Measurements from ENCODE around the gene MECR. TPM values are rescaled to one million over a fixed set of nuclear protein-coding genes. Genes with fewer than 3 reads are reported as not detected.

The MECR gene
- total RNA-seq, 1 experiment from 2014 or later = 25.3 TPM

DNA sequence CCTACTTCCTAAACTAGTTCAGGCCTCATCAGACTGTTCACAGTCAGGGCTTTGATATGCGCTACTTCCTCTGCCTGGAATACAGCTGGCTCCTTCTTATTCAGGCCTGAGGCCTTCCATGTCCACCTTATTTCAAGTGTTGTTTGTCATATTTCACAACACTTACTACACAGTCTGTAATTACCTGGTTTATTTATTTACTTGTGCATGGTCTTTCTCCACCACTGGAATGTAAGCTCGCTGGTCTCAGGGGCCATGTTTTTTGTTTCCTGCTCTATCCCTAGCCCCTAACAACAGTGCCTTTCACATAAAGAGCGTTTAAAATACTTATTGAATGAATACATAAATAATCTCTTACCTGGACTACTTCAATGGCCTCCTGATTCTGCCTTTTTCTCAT lies 44.5 kb downstream of the MECR start:
- Histone ChIP-seq H3K27me3 (ENCODE audit: low read length) (no peaks in the 10 kb centered on the region), H2AFZ (ENCODE audit: low read length) (no peak overlapping the region), H3K79me2 (ENCODE audit: low read length) (peaks cover 4% of the 10 kb centered on the region), H3K36me3 (ENCODE audit: insufficient read depth, low read length) (no peaks in the 10 kb centered on the region), H4K20me1 (ENCODE audit: insufficient read depth, low read depth, low read length) (no peaks in the 10 kb centered on the region), H3K27ac (ENCODE audit: low read length) (no peak overlapping the region), H3K4me3 (ENCODE audit: low read length) (no peak overlapping the region), H3K9ac (ENCODE audit: low read length) (no peak overlapping the region), H3K4me1 (ENCODE audit: low read length) (peaks cover 14% of the 10 kb centered on the region), H3K9me2 (replicated peaks; ENCODE audit: insufficient read depth, low read length) (no peaks in the 10 kb centered on the region), H3K4me2 (ENCODE audit: low read depth, low read length, poor library complexity, severe bottlenecking) (no peak overlapping the region), H3K9me3 (ENCODE audit: low read length) (no peaks in the 10 kb centered on the region)
- DNase-seq = no peak

GRCh38 chr1:29183287-29183686 lies 47.4 kb downstream of the MECR start:
- Histone ChIP-seq H3K27me3 (ENCODE audit: low read length) (no peaks in the 10 kb centered on the region), H2AFZ (ENCODE audit: low read length) (peak overlapping the region; percentile 82), H3K9me2 (replicated peaks; ENCODE audit: insufficient read depth, low read length) (no peaks in the 10 kb centered on the region), H3K4me2 (ENCODE audit: low read depth, low read length, poor library complexity, severe bottlenecking) (peak overlapping the region; percentile 91), H3K9ac (ENCODE audit: low read length) (0 out of 2 replicates have a peak overlapping the region, but pooled peaks have one; percentile 83), H3K36me3 (ENCODE audit: insufficient read depth, low read length) (peaks cover 18% of the 10 kb centered on the region; the same call in 1 of the 2 replicates), H3K9me3 (ENCODE audit: low read length) (no peaks in the 10 kb centered on the region), H4K20me1 (ENCODE audit: insufficient read depth, low read depth, low read length) (peaks cover 27% of the 10 kb centered on the region), H3K79me2 (ENCODE audit: low read length) (peaks cover 34% of the 10 kb centered on the region), H3K27ac (ENCODE audit: low read length) (no peak overlapping the region), H3K4me3 (ENCODE audit: low read length) (no peak overlapping the region; the same call in 1 of the 2 replicates), H3K4me1 (ENCODE audit: low read length) (peaks cover 31% of the 10 kb centered on the region)
- DNase-seq = no peak

DNA sequence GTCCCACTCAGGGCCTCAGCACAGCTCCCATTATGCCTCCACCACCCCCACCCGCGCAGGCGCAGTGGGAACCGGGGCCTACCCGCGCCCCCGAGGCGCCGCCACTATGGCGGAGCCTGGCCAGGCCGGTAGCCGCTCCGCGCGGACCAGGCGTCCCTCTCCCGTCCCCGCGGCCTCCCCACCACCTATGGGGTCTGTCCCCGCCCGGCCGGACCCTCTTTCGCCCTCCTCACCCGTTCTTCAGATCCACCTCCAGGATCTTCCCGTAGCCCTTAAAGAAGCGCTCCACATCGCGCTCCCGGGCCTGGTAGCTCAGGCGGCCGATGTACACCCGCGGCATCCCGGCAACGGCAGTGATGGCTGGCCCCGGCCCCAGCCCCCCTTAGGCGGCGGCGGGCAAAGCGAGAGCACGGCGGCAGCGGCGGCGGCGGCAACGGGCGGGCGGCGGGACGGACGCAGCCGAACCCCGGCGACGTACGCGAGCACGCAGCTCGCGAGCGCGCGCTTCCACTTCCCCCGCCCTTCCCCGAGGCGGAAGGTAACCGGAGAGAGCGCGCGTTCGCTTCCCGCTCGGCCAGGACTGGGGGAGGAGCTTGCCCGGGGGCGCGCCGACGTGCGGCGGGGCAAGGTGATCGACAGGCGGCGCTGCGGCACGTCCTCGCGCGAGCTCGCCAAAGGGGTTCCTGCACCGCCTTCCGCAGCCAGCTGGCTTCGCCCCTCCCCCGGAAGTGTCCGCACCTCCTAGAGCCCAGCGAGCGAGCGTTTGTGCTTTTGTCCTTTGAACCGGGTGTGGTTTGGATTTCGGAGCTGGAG lies 49.1 kb downstream of the MECR start, which contains the start of gene SRSF4:
SRSF4 (minus strand) TSS at position 488 of the 813 bp plus-strand sequence; CDS start at position 340, 148 bp downstream.
- Histone ChIP-seq H3K9me3 (ENCODE audit: low read length) (no peaks in the 10 kb centered on the region), H3K9me2 (replicated peaks; ENCODE audit: insufficient read depth, low read length) (no peaks in the 10 kb centered on the region), H3K4me2 (ENCODE audit: low read depth, low read length, poor library complexity, severe bottlenecking) (peak within 1 kb of the TSS; percentile 94), H3K27me3 (ENCODE audit: low read length) (no peaks in the 10 kb centered on the region), H3K9ac (ENCODE audit: low read length) (peak within 1 kb of the TSS; percentile 99), H3K79me2 (ENCODE audit: low read length) (peaks cover 50% of the 10 kb centered on the region), H3K27ac (ENCODE audit: low read length) (peak within 1 kb of the TSS; percentile 85), H2AFZ (ENCODE audit: low read length) (peak within 1 kb of the TSS; percentile 82), H3K4me1 (ENCODE audit: low read length) (peaks cover 31% of the 10 kb centered on the region), H4K20me1 (ENCODE audit: insufficient read depth, low read depth, low read length) (peaks cover 34% of the 10 kb centered on the region), H3K36me3 (ENCODE audit: insufficient read depth, low read length) (peaks cover 30% of the 10 kb centered on the region; the same call in 1 of the 2 replicates), H3K4me3 (ENCODE audit: low read length) (peak within 1 kb of the TSS; percentile 90)
- peak; percentile 99 for DNase-seq

DNA sequence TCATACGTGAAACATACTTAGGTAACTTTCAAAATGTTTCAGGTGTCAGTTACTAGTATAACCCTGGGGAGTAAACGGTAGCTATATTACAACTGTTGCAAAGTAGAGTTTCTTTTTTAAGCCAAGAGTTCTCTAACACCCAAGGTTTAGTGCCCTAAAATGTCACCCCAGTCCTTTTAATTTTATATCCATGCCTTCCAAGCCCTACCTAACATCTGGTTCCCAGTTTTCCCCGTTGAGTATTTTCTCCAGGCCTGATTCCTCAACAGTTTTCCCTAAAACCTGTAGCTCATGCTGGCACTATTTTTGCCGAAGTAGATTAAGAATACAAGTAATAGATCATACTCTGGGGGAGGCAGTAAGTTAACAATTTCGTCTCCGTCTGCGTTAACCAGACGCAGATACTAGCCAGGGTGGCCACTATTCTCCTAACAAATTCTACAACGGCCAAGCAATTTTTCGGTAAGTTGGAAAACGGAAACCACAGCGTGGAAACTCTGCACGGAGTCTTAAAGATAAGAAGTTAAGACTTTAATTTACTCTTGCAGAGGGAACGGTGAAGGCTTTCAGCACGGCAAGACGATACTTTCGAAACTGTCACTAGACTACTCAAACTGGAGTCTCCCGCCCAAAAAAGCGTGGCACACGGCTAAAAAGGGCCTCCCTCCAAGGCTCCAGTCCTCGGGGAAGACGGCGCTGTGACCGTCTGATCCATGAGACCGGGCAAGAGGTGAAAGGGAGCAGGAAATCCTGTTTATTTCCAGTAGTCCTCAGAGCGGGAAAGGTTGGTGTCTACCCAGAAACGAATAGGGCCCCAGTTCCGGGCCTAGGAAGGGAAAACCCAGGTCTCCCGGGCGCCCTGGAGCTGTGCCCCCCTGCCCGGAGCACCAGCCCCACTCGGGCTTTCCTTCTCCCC lies 50.0 kb downstream of the MECR start:
- H3K27me3 ChIP-seq (ENCODE audit: low read length) = no peaks in the 10 kb centered on the region
- H3K4me2 ChIP-seq (ENCODE audit: low read depth, low read length, poor library complexity, severe bottlenecking) = peak overlapping the region; percentile 94
- DNase-seq = peak; percentile 65
- peaks cover 31% of the 10 kb centered on the region for H3K4me1 ChIP-seq (ENCODE audit: low read length)
- H3K4me3 ChIP-seq (ENCODE audit: low read length) = peak overlapping the region; percentile 89
- peak overlapping the region; percentile 99 for H3K9ac ChIP-seq (ENCODE audit: low read length)
- H3K27ac ChIP-seq (ENCODE audit: low read length) = peak overlapping the region; percentile 85
- H3K36me3 ChIP-seq (ENCODE audit: insufficient read depth, low read length) = peaks cover 30% of the 10 kb centered on the region; the same call in 1 of the 2 replicates
- H2AFZ ChIP-seq (ENCODE audit: low read length) = no peak overlapping the region
- H3K9me2 ChIP-seq (replicated peaks; ENCODE audit: insufficient read depth, low read length) = no peaks in the 10 kb centered on the region
- H3K9me3 ChIP-seq (ENCODE audit: low read length) = no peaks in the 10 kb centered on the region
- peaks cover 37% of the 10 kb centered on the region for H4K20me1 ChIP-seq (ENCODE audit: insufficient read depth, low read depth, low read length)
- peaks cover 59% of the 10 kb centered on the region for H3K79me2 ChIP-seq (ENCODE audit: low read length)

DNA sequence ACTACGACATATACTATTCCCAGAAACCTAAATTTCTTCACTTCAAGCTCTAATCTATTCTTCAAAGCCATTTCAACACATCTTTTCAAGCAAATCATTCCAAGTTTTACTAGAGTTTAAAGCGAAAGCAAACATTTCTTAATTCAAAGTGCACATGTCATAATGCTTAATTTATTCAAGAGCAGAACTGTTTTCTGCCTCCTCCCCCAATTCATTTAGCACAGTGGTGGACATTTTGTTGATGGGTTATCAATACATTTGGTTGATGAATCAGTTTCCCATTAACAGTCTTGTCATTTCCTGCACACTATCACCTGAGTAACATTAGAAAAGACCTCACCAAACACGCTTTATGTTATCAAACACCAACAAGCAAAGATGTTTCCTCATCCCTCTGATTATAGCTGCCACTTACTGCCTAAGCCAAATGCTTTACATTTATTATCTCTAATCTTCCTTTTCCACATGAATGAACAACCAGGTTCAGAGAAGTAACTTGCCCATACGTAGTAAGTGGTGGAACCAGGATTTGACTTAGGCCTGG lies 51.0 kb downstream of the MECR start:
- no peak for DNase-seq
- Histone ChIP-seq H3K9me3 (ENCODE audit: low read length) (no peaks in the 10 kb centered on the region), H3K36me3 (ENCODE audit: insufficient read depth, low read length) (peaks cover 30% of the 10 kb centered on the region; the same call in 1 of the 2 replicates), H3K4me1 (ENCODE audit: low read length) (peaks cover 31% of the 10 kb centered on the region), H3K4me2 (ENCODE audit: low read depth, low read length, poor library complexity, severe bottlenecking) (peak overlapping the region; percentile 94), H3K79me2 (ENCODE audit: low read length) (peaks cover 68% of the 10 kb centered on the region), H3K4me3 (ENCODE audit: low read length) (peak overlapping the region; percentile 89), H3K9ac (ENCODE audit: low read length) (peak overlapping the region; percentile 99), H3K27ac (ENCODE audit: low read length) (peak overlapping the region; percentile 85), H4K20me1 (ENCODE audit: insufficient read depth, low read depth, low read length) (peaks cover 37% of the 10 kb centered on the region), H3K27me3 (ENCODE audit: low read length) (no peaks in the 10 kb centered on the region), H2AFZ (ENCODE audit: low read length) (no peak overlapping the region), H3K9me2 (replicated peaks; ENCODE audit: insufficient read depth, low read length) (no peaks in the 10 kb centered on the region)

DNA sequence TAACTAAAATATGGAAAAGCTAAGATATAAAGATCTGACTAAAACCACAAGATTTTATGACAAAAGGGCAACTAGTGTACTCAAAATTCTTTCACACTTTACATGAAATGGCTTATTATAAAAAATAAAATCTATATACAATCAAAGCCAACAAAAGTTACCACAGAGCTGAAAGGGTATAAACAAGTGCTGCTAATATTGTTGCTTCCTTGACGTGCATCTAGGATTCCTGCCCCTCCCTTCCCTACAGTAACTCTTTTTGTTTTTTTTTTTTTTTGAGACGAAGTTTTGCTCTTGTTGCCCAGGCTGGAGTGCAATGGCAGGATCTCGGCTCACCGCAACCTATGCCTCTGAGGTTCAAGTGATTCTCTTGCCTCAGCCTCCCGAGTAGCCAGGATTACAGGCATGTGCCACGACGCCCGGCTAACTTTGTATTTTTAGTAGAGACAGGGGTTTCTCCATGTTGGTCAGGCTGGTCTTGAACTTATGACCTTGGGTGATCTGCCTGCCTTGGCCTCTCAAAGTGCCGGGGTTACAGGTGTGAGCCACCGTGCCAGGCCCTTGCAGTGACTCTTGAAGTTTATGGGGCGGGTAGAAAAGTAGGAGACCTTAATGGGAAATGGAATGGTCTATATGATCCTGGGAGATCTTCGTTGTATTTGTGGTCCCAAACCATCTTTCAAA lies 53.6 kb downstream of the MECR start:
- Histone ChIP-seq H3K4me1 (ENCODE audit: low read length) (peaks cover 24% of the 10 kb centered on the region), H3K79me2 (ENCODE audit: low read length) (peaks cover 93% of the 10 kb centered on the region), H3K9ac (ENCODE audit: low read length) (no peak overlapping the region), H2AFZ (ENCODE audit: low read length) (no peak overlapping the region), H3K4me3 (ENCODE audit: low read length) (no peak overlapping the region), H3K9me2 (replicated peaks; ENCODE audit: insufficient read depth, low read length) (no peaks in the 10 kb centered on the region), H3K9me3 (ENCODE audit: low read length) (no peaks in the 10 kb centered on the region), H4K20me1 (ENCODE audit: insufficient read depth, low read depth, low read length) (peaks cover 45% of the 10 kb centered on the region), H3K4me2 (ENCODE audit: low read depth, low read length, poor library complexity, severe bottlenecking) (no peak overlapping the region), H3K36me3 (ENCODE audit: insufficient read depth, low read length) (peaks cover 33% of the 10 kb centered on the region; the same call in 1 of the 2 replicates), H3K27ac (ENCODE audit: low read length) (no peak overlapping the region), H3K27me3 (ENCODE audit: low read length) (no peaks in the 10 kb centered on the region)
- no peak for DNase-seq

DNA sequence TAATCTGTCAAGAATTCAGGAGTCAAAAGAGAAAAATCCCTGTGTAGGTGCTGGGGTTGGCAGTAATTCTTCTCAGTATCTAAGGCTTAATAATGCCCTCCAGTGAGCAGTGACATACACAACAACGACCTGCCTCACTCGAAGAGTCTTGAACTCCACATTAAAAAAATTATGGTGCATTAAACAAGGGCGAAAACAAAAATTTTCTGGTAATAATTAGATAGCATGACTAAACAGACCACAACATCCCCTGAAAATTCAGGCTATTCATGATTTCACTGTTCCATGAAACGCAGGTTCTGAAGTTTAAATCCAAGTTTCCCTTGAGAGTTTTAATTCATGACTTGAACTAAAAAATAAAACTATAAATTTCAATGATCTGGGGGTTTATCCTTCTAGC lies 54.2 kb downstream of the MECR start:
- Histone ChIP-seq H2AFZ (ENCODE audit: low read length) (no peak overlapping the region), H3K4me2 (ENCODE audit: low read depth, low read length, poor library complexity, severe bottlenecking) (no peak overlapping the region), H4K20me1 (ENCODE audit: insufficient read depth, low read depth, low read length) (peaks cover 50% of the 10 kb centered on the region), H3K36me3 (ENCODE audit: insufficient read depth, low read length) (peaks cover 34% of the 10 kb centered on the region; the same call in 1 of the 2 replicates), H3K4me3 (ENCODE audit: low read length) (no peak overlapping the region), H3K9ac (ENCODE audit: low read length) (no peak overlapping the region), H3K79me2 (ENCODE audit: low read length) (peaks cover 98% of the 10 kb centered on the region), H3K9me3 (ENCODE audit: low read length) (no peaks in the 10 kb centered on the region), H3K27me3 (ENCODE audit: low read length) (no peaks in the 10 kb centered on the region), H3K9me2 (replicated peaks; ENCODE audit: insufficient read depth, low read length) (no peaks in the 10 kb centered on the region), H3K27ac (ENCODE audit: low read length) (no peak overlapping the region), H3K4me1 (ENCODE audit: low read length) (peaks cover 29% of the 10 kb centered on the region)
- no peak for DNase-seq
